Hepatocyte (in vitro differentiated cells): ENCODE results near the gene AKR1D1. TPM values are rescaled to one million over a fixed set of nuclear protein-coding genes. Genes with fewer than 3 reads are reported as not detected.

Source experiments
- DNase-seq: peaks from one replicate; pipeline ENCODE4 v3.0.0-alpha.2; 2016; ENCODE audit warnings: low spot score
- H2AFZ ChIP-seq: fragments of 200-600 bp; sonication (generic); 2 replicates; pipeline ENCODE4 v1.6.0; 2016; ENCODE audit warnings: antibody characterized with exemption, mild to moderate bottlenecking
- H3K27ac ChIP-seq: fragments of 200-600 bp; sonication (generic); 2 replicates; pipeline ENCODE4 v1.5.1; 2016; ENCODE audit warnings: mild to moderate bottlenecking
- H3K27me3 ChIP-seq: fragments of 200-600 bp; sonication (generic); 2 replicates; pipeline ENCODE4 v1.6.1; 2016
- H3K36me3 ChIP-seq: fragments of 200-600 bp; sonication (generic); replicated peaks from 2 replicates; pipeline ENCODE4 v1.5.1; 2016; ENCODE audit warnings: low read depth; ENCODE audit not compliant: insufficient read depth
- H3K4me1 ChIP-seq: fragments of 200-600 bp; sonication (generic); 2 replicates; pipeline ENCODE4 v1.5.1; 2016; ENCODE audit warnings: mild to moderate bottlenecking, moderate library complexity; ENCODE audit not compliant: insufficient read depth
- H3K4me2 ChIP-seq: fragments of 200-600 bp; sonication (generic); 2 replicates; pipeline ENCODE4 v1.6.0; 2016
- H3K4me3 ChIP-seq: fragments of 200-600 bp; sonication (generic); 2 replicates; pipeline ENCODE4 v1.5.1; 2016; ENCODE audit warnings: mild to moderate bottlenecking
- H3K79me2 ChIP-seq: fragments of 200-600 bp; sonication (generic); 2 replicates; pipeline ENCODE4 v1.6.0; 2017; ENCODE audit warnings: mild to moderate bottlenecking
- H3K9me2 ChIP-seq: fragments of 200-600 bp; sonication (generic); replicated peaks from 2 replicates; pipeline ENCODE4 v1.6.0; 2017; ENCODE audit warnings: mild to moderate bottlenecking; ENCODE audit not compliant: insufficient read depth
- H3K9me3 ChIP-seq: fragments of 200-600 bp; sonication (generic); 2 replicates; pipeline ENCODE4 v1.5.1; 2016; ENCODE audit warnings: low read depth, mild to moderate bottlenecking
- H4K20me1 ChIP-seq: fragments of 200-600 bp; sonication (generic); 2 replicates; pipeline ENCODE4 v1.6.0; 2016; ENCODE audit warnings: mild to moderate bottlenecking; ENCODE audit not compliant: insufficient read depth, poor library complexity, severe bottlenecking
- CTCF ChIP-seq: fragments of 200-600 bp; sonication (generic); IDR thresholded peaks from 2 replicates; pipeline ENCODE4 v1.5.1; 2016; ENCODE audit warnings: antibody characterized with exemption, mild to moderate bottlenecking; ENCODE audit not compliant: poor library complexity
- EZH2 ChIP-seq: fragments of 200-600 bp; sonication (generic); IDR thresholded peaks from 2 replicates; pipeline ENCODE4 v1.6.1; 2016; ENCODE audit warnings: antibody characterized with exemption, mild to moderate bottlenecking, borderline replicate concordance
- EZH2phosphoT487 ChIP-seq: fragments of 200-600 bp; sonication (generic); IDR thresholded peaks from one replicate; pipeline ENCODE4 v1.6.1; 2018; ENCODE audit warnings: antibody characterized with exemption, mild to moderate bottlenecking, low read depth, moderate library complexity; ENCODE audit not compliant: unreplicated experiment, severe bottlenecking
- WGBS: methylation state at CpG from one replicate; pipeline ENCODE4 v1.1.6; 2016; ENCODE audit warnings: low lambda C conversion rate; ENCODE audit errors: missing lambda C conversion rate; 5-methylcytosine and 5-hydroxymethylcytosine counted together
- polyA plus RNA-seq: library from polyadenylated mRNA; unstranded; fragments of >200 nt; fragmentation: Nextera tagmentation; extraction: Ambion mirVana; gene quantifications from 2 replicates; pipeline ENCODE4 v1.2.1, GENCODE V29; 2016
- total RNA-seq: library from RNA; depleted of rRNA; stranded (reverse); fragments of >200 nt; gene quantifications from 2 replicates; pipeline ENCODE4 v1.2.3, GENCODE V29; 2014

AKR1D1 gene
- total and polyA plus RNA-seq, 2 experiments from 2014 or later, result 8.1 to 25.4 TPM

GRCh38 chr7:138158739-138159528 is 82.7 kb downstream of the AKR1D1 start:
- no peaks in the 10 kb centered on the region for H3K79me2 ChIP-seq
- no peaks in the 10 kb centered on the region for H3K36me3 ChIP-seq
- no peak overlapping the region for H3K4me2 ChIP-seq
- no peak overlapping the region for H3K27ac ChIP-seq
- no peaks in the 10 kb centered on the region for H3K9me2 ChIP-seq
- DNase-seq, result no peak
- 83% methylated on average over 6 of the region's 6 CpGs for WGBS
- H3K27me3 ChIP-seq, result no peaks in the 10 kb centered on the region
- no peak overlapping the region for H3K4me3 ChIP-seq
- TF ChIP-seq EZH2, result no peak
- TF ChIP-seq EZH2phosphoT487, result no peak
- no peak for TF ChIP-seq CTCF
- H4K20me1 ChIP-seq, result no peaks in the 10 kb centered on the region
- no peak overlapping the region for H2AFZ ChIP-seq
- H3K9me3 ChIP-seq, result no peaks in the 10 kb centered on the region
- peaks cover 13% of the 10 kb centered on the region for H3K4me1 ChIP-seq

GRCh38 chr7:138161600-138162081 is 85.4 kb downstream of the AKR1D1 start:
- TF ChIP-seq EZH2phosphoT487 (no peak), CTCF (peak; percentile 77)
- Histone ChIP-seq H3K27ac (peak overlapping the region; percentile 26), H3K36me3 (no peaks in the 10 kb centered on the region), H2AFZ (peak overlapping the region; percentile 55), H3K9me2 (no peaks in the 10 kb centered on the region), H3K79me2 (no peaks in the 10 kb centered on the region), H3K4me2 (peak overlapping the region; percentile 50), H3K9me3 (no peaks in the 10 kb centered on the region), H3K4me3 (no peak overlapping the region), H4K20me1 (no peaks in the 10 kb centered on the region), H3K4me1 (peaks cover 13% of the 10 kb centered on the region), H3K27me3 (no peaks in the 10 kb centered on the region)
- 14% methylated on average over 4 of the region's 4 CpGs for WGBS
- peak; percentile 97 for DNase-seq

- peaks cover 13% of the 10 kb centered on the region for H3K4me1 ChIP-seq
- H3K79me2 ChIP-seq, result no peaks in the 10 kb centered on the region
- 97% methylated on average over 1 of the region's 1 CpG for WGBS
- H3K4me3 ChIP-seq, result no peak overlapping the region
- H3K36me3 ChIP-seq, result no peaks in the 10 kb centered on the region
- H3K27me3 ChIP-seq, result no peaks in the 10 kb centered on the region
- no peak for DNase-seq
- H3K9me2 ChIP-seq, result no peaks in the 10 kb centered on the region
- no peaks in the 10 kb centered on the region for H3K9me3 ChIP-seq
- H3K27ac ChIP-seq, result peak overlapping the region; percentile 26
- TF ChIP-seq EZH2 (no peak), CTCF (no peak), EZH2phosphoT487 (no peak)
- no peaks in the 10 kb centered on the region for H4K20me1 ChIP-seq
- H2AFZ ChIP-seq, result peak overlapping the region; percentile 35
- H3K4me2 ChIP-seq, result peak overlapping the region; percentile 50
Observed at GRCh38 chr7:138162236-138162635, 86.0 kb downstream of the AKR1D1 start.
